Endothelial cell of umbilical vein (primary cell): Measurements from ENCODE around the gene CIPC. TPM values are rescaled to one million over a fixed set of nuclear protein-coding genes. Genes with fewer than 3 reads are reported as not detected.
A peak's percentile ranks its signal among the peaks of the same experiment; 100 is the strongest.

Experiments used
- BruUV-seq: library from RNA; stranded (reverse); fragments of 400-500 nt; replicated peaks from 2 replicates; lab custom pipeline; 2021; lab: Mats Ljungman, UMichigan
- CTCF ChIA-PET: fragments of 300-600, 350-600 bp; sonication (Branson Sonifier 250); formaldehyde crosslinking; loops from one replicate; lab custom pipeline; 2021; ENCODE audit warnings: antibody characterized with exemption, inconsistent platforms; lab: Charles Lee
- POLR2A ChIA-PET: fragments of 300-600, 350-600 bp; sonication (Branson Sonifier 250); formaldehyde crosslinking; loops from one replicate; lab custom pipeline; 2021; ENCODE audit warnings: antibody characterized with exemption, inconsistent platforms; lab: Charles Lee
- DNase-seq: peaks from one replicate; pipeline ENCODE4 v3.0.0-alpha.2; 2011; ENCODE audit warnings: low read depth, low spot score
- FAIRE-seq: peaks from 2 replicates; lab custom pipeline; 2011; peaks lifted over from hg19 to GRCh38; lab: Jason Lieb, UNC
- H2AFZ ChIP-seq: 2 replicates; pipeline ENCODE4 v1.6.0; 2012; ENCODE audit warnings: low read depth, low read length, control low read depth, inconsistent platforms
- H3K27ac ChIP-seq: 2 replicates; pipeline ENCODE4 v1.5.1; 2011; ENCODE audit warnings: low read depth, mild to moderate bottlenecking, control low read depth, low read length, moderate library complexity; ENCODE audit not compliant: insufficient read depth
- H3K27me3 ChIP-seq, 2 experiments: 2 replicates each; pipeline versions ENCODE4 v1.6.0 to v1.6.1; 2011; ENCODE audit warnings: low read length in 2 of 2, mixed read lengths in 1 of 2; ENCODE audit not compliant: control insufficient read depth in 2 of 2, insufficient read depth in 2 of 2
- H3K36me3 ChIP-seq, 2 experiments: 2 replicates in 1 of 2; 3 replicates in 1 of 2; pipeline ENCODE4 v1.5.1; 2011; ENCODE audit warnings: low read length in 2 of 2, mild to moderate bottlenecking in 1 of 2, moderate library complexity in 1 of 2; ENCODE audit not compliant: control insufficient read depth in 2 of 2, insufficient read depth in 2 of 2; ENCODE audit errors: extremely low read depth in 1 of 2
- H3K4me1 ChIP-seq: 3 replicates; pipeline ENCODE4 v1.5.1; 2011; ENCODE audit warnings: mild to moderate bottlenecking, low read length; ENCODE audit not compliant: control insufficient read depth, insufficient read depth; ENCODE audit errors: extremely low read depth
- H3K4me2 ChIP-seq: 2 replicates; pipeline ENCODE4 v1.6.1; 2011; ENCODE audit warnings: low read length, control low read depth, mixed read lengths; ENCODE audit not compliant: insufficient read depth
- H3K4me3 ChIP-seq, 3 experiments: fragments of 200-600 bp in 1 of 3; sonication (generic), shearing (Covaris generic) in 1 of 3; replicated peaks in 1 of 3; 2 replicates each; pipeline ENCODE4 v1.5.1; 2011 to 2016; ENCODE audit warnings: control low read depth in 3 of 3, low read length in 3 of 3, mild to moderate bottlenecking in 2 of 3, inconsistent platforms in 1 of 3, low read depth in 1 of 3, moderate library complexity in 1 of 3; ENCODE audit not compliant: insufficient read depth in 1 of 3
- H3K79me2 ChIP-seq: 2 replicates; pipeline ENCODE4 v1.6.0; 2012; ENCODE audit warnings: low read length, inconsistent platforms; ENCODE audit not compliant: control insufficient read depth, insufficient read depth
- H3K9ac ChIP-seq: replicated peaks from 2 replicates; pipeline ENCODE3; 2011; ENCODE audit warnings: low read length, control low read depth; ENCODE audit not compliant: insufficient read depth; ENCODE audit errors: extremely low read depth
- H3K9me1 ChIP-seq: replicated peaks from 3 replicates; pipeline ENCODE4 v1.6.0; 2011; ENCODE audit warnings: mild to moderate bottlenecking, low read length; ENCODE audit not compliant: control insufficient read depth, insufficient read depth; ENCODE audit errors: extremely low read depth
- H3K9me3 ChIP-seq: replicated peaks from 2 replicates; pipeline ENCODE4 v1.5.1; 2012; ENCODE audit warnings: low read length, inconsistent platforms; ENCODE audit not compliant: control insufficient read depth, insufficient read depth
- H4K20me1 ChIP-seq: replicated peaks from 2 replicates; pipeline ENCODE3; 2011; ENCODE audit warnings: mild to moderate bottlenecking, low read length; ENCODE audit not compliant: control insufficient read depth, insufficient read depth; ENCODE audit errors: extremely low read depth
- CTCF ChIP-seq, 2 donors: IDR thresholded peaks; 1 replicate in 1 of 2; 2 replicates in 1 of 2; pipeline ENCODE4 v1.5.1; 2011; ENCODE audit warnings: low read length in 2 of 2, mild to moderate bottlenecking in 2 of 2, moderate library complexity in 2 of 2, control low read depth in 1 of 2, inconsistent platforms in 1 of 2, low read depth in 1 of 2; ENCODE audit not compliant: insufficient read depth in 1 of 2; ENCODE audit errors: extremely low read depth in 1 of 2
- EZH2 ChIP-seq: IDR thresholded peaks from 2 replicates; pipeline ENCODE4 v1.6.1; 2012; ENCODE audit warnings: borderline replicate concordance, low read depth, mild to moderate bottlenecking, moderate library complexity, low read length, inconsistent platforms; ENCODE audit not compliant: severe bottlenecking
- FOS ChIP-seq: IDR thresholded peaks from 2 replicates; pipeline ENCODE4 v1.6.1; 2011; ENCODE audit warnings: mild to moderate bottlenecking, low read length, moderate library complexity, borderline replicate concordance; ENCODE audit not compliant: insufficient read depth
- GATA2 ChIP-seq: IDR thresholded peaks from 2 replicates; pipeline ENCODE4 v1.7.0; 2011; ENCODE audit warnings: low read depth, mild to moderate bottlenecking, moderate library complexity, mixed read lengths, low read length; ENCODE audit not compliant: insufficient read length, insufficient read depth
- JUN ChIP-seq: IDR thresholded peaks from 2 replicates; pipeline ENCODE4 v1.6.1; 2011; ENCODE audit warnings: borderline replicate concordance, low read depth; ENCODE audit not compliant: insufficient read length, insufficient read depth
- MAX ChIP-seq: IDR thresholded peaks from 2 replicates; pipeline ENCODE4 v1.6.1; 2011; ENCODE audit not compliant: insufficient read depth, insufficient read length
- MYC ChIP-seq: IDR thresholded peaks from one replicate; pipeline ENCODE4 v1.6.1; 2011; ENCODE audit warnings: mild to moderate bottlenecking, low read depth, low read length
- POLR2A ChIP-seq: IDR thresholded peaks from 2 replicates; pipeline ENCODE4 v1.6.1; 2012; ENCODE audit warnings: low read depth, mild to moderate bottlenecking, control low read depth, low read length
- POLR2AphosphoS5 ChIP-seq: IDR thresholded peaks from 2 replicates; pipeline ENCODE4 v1.6.1; 2012; ENCODE audit warnings: low read depth, mild to moderate bottlenecking, control low read depth, low read length, moderate library complexity; ENCODE audit not compliant: insufficient read depth
- dilution Hi-C: fragments of 300-500 bp; cut with MboI; formaldehyde crosslinking; loops from one replicate; pipeline ENCODE4 v1.15.0; 2019; ENCODE audit warnings: low sequenced_read_pairs; ENCODE audit not compliant: extremely low pct_ligation_motif_present
- intact Hi-C: fragments of 100-400 bp; cut with micrococcal nuclease; formaldehyde crosslinking; loops from one replicate; pipeline ENCODE4 v1.10.0; 2022
- polyA plus RNA-seq, 4 experiments: library from polyadenylated mRNA; depleted of rRNA in 3 of 4; stranded (reverse) in 3 of 4; unstranded in 1 of 4; fragments of >200 nt; gene quantifications; 2 replicates each; pipeline versions ENCODE4 v1.2.1 to v1.2.3, GENCODE V29; 2011 to 2012; ENCODE audit warnings: missing spikeins in 1 of 4
- total RNA-seq: library from RNA; stranded (reverse); gene quantifications from 2 replicates; pipeline ENCODE4 v1.2.3, GENCODE V29; 2021

The CIPC gene
- total and polyA plus RNA-seq, 2 donors (not counting 3 experiments of a cell fraction or from before 2014, with no cell fraction given) = 8.8 to 17.4 TPM

DNA sequence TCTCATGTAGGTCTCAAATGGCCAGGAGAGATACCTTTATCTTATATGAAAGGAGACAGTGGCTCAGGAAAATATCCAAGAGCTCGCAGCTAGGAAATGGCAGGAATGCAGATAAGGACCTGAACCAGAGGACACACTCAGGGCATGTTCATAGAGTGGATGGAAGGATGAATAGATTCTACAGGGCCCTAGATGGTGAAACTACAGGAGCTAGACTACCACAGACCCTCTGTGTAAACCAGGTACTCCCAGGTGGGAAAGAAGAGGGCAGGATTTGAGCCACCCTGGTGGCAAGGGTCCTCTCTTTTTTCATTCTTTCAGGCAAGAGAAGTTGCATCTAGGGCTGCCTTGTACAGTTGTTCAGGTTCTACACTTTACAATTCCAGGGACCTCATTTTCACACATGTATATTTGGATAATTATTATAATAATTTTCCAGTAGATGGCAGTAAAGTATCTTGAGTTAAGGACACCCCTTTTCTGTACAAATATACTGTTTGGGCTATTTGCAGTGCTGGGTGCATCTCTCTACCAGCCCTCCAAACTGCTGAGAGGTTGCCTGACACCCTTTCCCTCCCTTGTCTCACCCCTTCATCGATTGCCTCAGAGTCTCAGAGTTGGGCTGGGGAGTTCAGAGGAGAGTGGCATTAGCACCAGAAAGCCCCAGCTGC is 54.0 kb downstream of the CIPC start:
- no peak overlapping the region for H3K9ac ChIP-seq
- peak; percentile 28 for DNase-seq
- TF ChIP-seq MYC (no peak), JUN (no peak), CTCF (IDR thresholded peaks at IDR 0.05; ENCODE audit: extremely low read depth in 1 of 2, insufficient read depth in 1 of 2, low read depth in 1 of 2, low read length in 2 of 2) (no peak), MAX (no peak), GATA2 (no peak), POLR2AphosphoS5 (no peak), FOS (no peak), POLR2A (no peak), EZH2 (no peak)
- no peak overlapping the region for H3K4me2 ChIP-seq
- BruUV-seq = no TSS peak
- H3K9me3 ChIP-seq = no peaks in the 10 kb centered on the region
- CTCF ChIA-PET = interaction anchor here (0.6 to 8.9 kb wide), 38 partner anchors 10 to 1414 kb away, joined by 3 to 212 read pairs (median 4); partner anchors contain the start of genes GSTZ1, POMT2 and ZDHHC22
- H3K9me1 ChIP-seq = no peaks in the 10 kb centered on the region
- H3K79me2 ChIP-seq = no peaks in the 10 kb centered on the region
- POLR2A ChIA-PET = no interaction called here
- H3K4me3 ChIP-seq = no peak overlapping the region
- H3K36me3 ChIP-seq = no peaks in the 10 kb centered on the region
- intact Hi-C loops (loop anchor here (1.0 to 10.0 kb wide), 7 partner anchors 61 to 403 kb away; partner anchors contain the start of genes AHSA1 and VIPAS39), dilution Hi-C loops (no loop called here)
- peaks cover 11 to 19% of the 10 kb centered on the region in 2 experiments for H3K27me3 ChIP-seq
- no peak overlapping the region for H2AFZ ChIP-seq
- H4K20me1 ChIP-seq = no peaks in the 10 kb centered on the region
- H3K27ac ChIP-seq = no peak overlapping the region
- no peaks in the 10 kb centered on the region for H3K4me1 ChIP-seq
- FAIRE-seq = no peak
